Mesendoderm (in vitro differentiated cells): Measurements from ENCODE around the gene GJE1. TPM values are rescaled to one million over a fixed set of nuclear protein-coding genes. Genes with fewer than 3 reads are reported as not detected.
"Not testable (repeated sequence)": the region's sequence is repeated elsewhere in the genome, so short reads cannot be mapped to it uniquely, and the experiment has no call there.

Experiments used
- DNase-seq: peaks from one replicate; pipeline ENCODE4 v3.0.0; 2013
- H2AK5ac ChIP-seq: 2 replicates; pipeline ENCODE4 v1.6.1; 2013; ENCODE audit warnings: low read length, inconsistent platforms
- H2BK120ac ChIP-seq: 2 replicates; pipeline ENCODE4 v1.6.1; 2013; ENCODE audit warnings: low read depth, mild to moderate bottlenecking, low read length, moderate library complexity, mixed read lengths
- H2BK15ac ChIP-seq: replicated peaks from 2 replicates; pipeline ENCODE4 v1.6.1; 2013; ENCODE audit warnings: low read depth, mild to moderate bottlenecking, moderate library complexity
- H2BK5ac ChIP-seq: 2 replicates; pipeline ENCODE4 v1.6.1; 2013; ENCODE audit warnings: low read length, inconsistent platforms
- H3K18ac ChIP-seq: 2 replicates; pipeline ENCODE4 v1.6.1; 2013; ENCODE audit warnings: mild to moderate bottlenecking, low read length, mixed read lengths
- H3K23ac ChIP-seq: one replicate; pipeline ENCODE4 v1.6.1; 2013; ENCODE audit warnings: low read length
- H3K27ac ChIP-seq: 2 replicates; pipeline ENCODE4 v1.5.1; 2013; ENCODE audit warnings: low read depth, mild to moderate bottlenecking, inconsistent platforms, low read length, moderate library complexity
- H3K27me3 ChIP-seq: 2 replicates; pipeline ENCODE4 v1.6.1; 2013; ENCODE audit warnings: low read length, control low read depth, mild to moderate bottlenecking, inconsistent platforms; ENCODE audit not compliant: insufficient read depth, poor library complexity
- H3K36me3 ChIP-seq: 2 replicates; pipeline ENCODE4 v1.6.1; 2013; ENCODE audit warnings: low read length, inconsistent platforms; ENCODE audit not compliant: control insufficient read depth, insufficient read depth
- H3K4ac ChIP-seq: one replicate; pipeline ENCODE4 v1.6.1; 2013; ENCODE audit warnings: low read depth, mild to moderate bottlenecking, low read length, moderate library complexity
- H3K4me1 ChIP-seq: 2 replicates; pipeline ENCODE4 v1.6.1; 2013; ENCODE audit warnings: low read depth, low read length, inconsistent platforms; ENCODE audit not compliant: control insufficient read depth
- H3K4me2 ChIP-seq: 2 replicates; pipeline ENCODE4 v1.6.1; 2013; ENCODE audit warnings: low read length
- H3K4me3 ChIP-seq: 2 replicates; pipeline ENCODE4 v1.5.1; 2013; ENCODE audit warnings: mild to moderate bottlenecking, low read length
- H3K56ac ChIP-seq: one replicate; pipeline ENCODE4 v1.6.1; 2013; ENCODE audit warnings: low read length
- H3K79me1 ChIP-seq: 2 replicates; pipeline ENCODE4 v1.6.1; 2013; ENCODE audit warnings: low read length, inconsistent platforms
- H3K79me2 ChIP-seq: 2 replicates; pipeline ENCODE4 v1.6.1; 2013; ENCODE audit warnings: mild to moderate bottlenecking, low read length; ENCODE audit not compliant: control insufficient read depth, insufficient read depth
- H3K9ac ChIP-seq: 2 replicates; pipeline ENCODE4 v1.6.1; 2013; ENCODE audit warnings: low read length, inconsistent platforms
- H4K5ac ChIP-seq: one replicate; pipeline ENCODE4 v1.6.1; 2013; ENCODE audit warnings: low read length
- H4K8ac ChIP-seq: one replicate; pipeline ENCODE4 v1.6.1; 2013; ENCODE audit warnings: low read depth, mild to moderate bottlenecking, control low read depth, low read length, moderate library complexity
- WGBS: extraction: QIAGEN DNeasy Blood & Tissue Kit; methylation state at CpG from one replicate; pipeline ENCODE4 v1.1.7; 2013; ENCODE audit warnings: low lambda C conversion rate, missing lambda C conversion rate; ENCODE audit not compliant: insufficient coverage; ENCODE audit errors: extremely low coverage; 5-methylcytosine and 5-hydroxymethylcytosine counted together
- polyA plus RNA-seq, 2 experiments: library from polyadenylated mRNA; stranded (reverse); fragments of 200-250 nt; gene quantifications; one replicate each; pipeline ENCODE4 v1.2.3, GENCODE V29; 2013

The GJE1 gene
- polyA plus RNA-seq (2013, experiment 1 of 2) = not detected
- not detected for polyA plus RNA-seq (2013, experiment 2 of 2)

GRCh38 chr6:142132625-142133024 is at the start of gene GJE1:
GJE1 (plus strand) TSS chr6:142132925; CDS start chr6:142133159, 234 bp downstream.
- H4K8ac ChIP-seq = no peak within 1 kb of the TSS
- no CpG with 5 or more reads among the region's 1 CpG for WGBS
- no peaks in the 10 kb centered on the region for H3K4me1 ChIP-seq
- no peak within 1 kb of the TSS for H3K4ac ChIP-seq
- no peak within 1 kb of the TSS for H3K4me2 ChIP-seq
- H3K4me3 ChIP-seq = no peak within 1 kb of the TSS
- no peak within 1 kb of the TSS for H3K18ac ChIP-seq
- H2BK120ac ChIP-seq = no peak within 1 kb of the TSS
- H3K79me2 ChIP-seq = no peaks in the 10 kb centered on the region
- H3K23ac ChIP-seq = no peak within 1 kb of the TSS
- H3K9ac ChIP-seq = no peak within 1 kb of the TSS
- no peaks in the 10 kb centered on the region for H3K36me3 ChIP-seq
- H3K27me3 ChIP-seq = no peaks in the 10 kb centered on the region
- H4K5ac ChIP-seq = no peak within 1 kb of the TSS
- DNase-seq = no peak
- H2BK5ac ChIP-seq = no peak within 1 kb of the TSS
- H3K56ac ChIP-seq = no peak within 1 kb of the TSS
- no peak within 1 kb of the TSS for H3K27ac ChIP-seq
- H2AK5ac ChIP-seq = no peak within 1 kb of the TSS
- H2BK15ac ChIP-seq = no peak within 1 kb of the TSS
- no peaks in the 10 kb centered on the region for H3K79me1 ChIP-seq

- no peaks in the 10 kb centered on the region for H3K79me2 ChIP-seq
- no peak overlapping the region for H2BK15ac ChIP-seq
- no peak overlapping the region for H3K56ac ChIP-seq
- H3K4me1 ChIP-seq = no peaks in the 10 kb centered on the region
- H3K23ac ChIP-seq = no peak overlapping the region
- no peaks in the 10 kb centered on the region for H3K27me3 ChIP-seq
- no peaks in the 10 kb centered on the region for H3K79me1 ChIP-seq
- H3K4ac ChIP-seq = no peak overlapping the region
- H2BK120ac ChIP-seq = no peak overlapping the region
- H3K18ac ChIP-seq = no peak overlapping the region
- no CpG with 5 or more reads among the region's 49 CpGs for WGBS
- H4K5ac ChIP-seq = no peak overlapping the region
- no peak overlapping the region for H3K4me2 ChIP-seq
- H2BK5ac ChIP-seq = no peak overlapping the region
- H4K8ac ChIP-seq = no peak overlapping the region
- no peaks in the 10 kb centered on the region for H3K36me3 ChIP-seq
- no peak overlapping the region for H3K27ac ChIP-seq
- no peak for DNase-seq
- no peak overlapping the region for H2AK5ac ChIP-seq
- no peak overlapping the region for H3K4me3 ChIP-seq
- no peak overlapping the region for H3K9ac ChIP-seq
Measured at GRCh38 chr6:142087950-142088857, 44.5 kb upstream of the GJE1 start.

- Histone ChIP-seq H3K56ac (no peak overlapping the region), H4K5ac (no peak overlapping the region), H4K8ac (no peak overlapping the region), H3K4ac (no peak overlapping the region), H2AK5ac (no peak overlapping the region), H3K18ac (no peak overlapping the region), H2BK15ac (no peak overlapping the region), H3K79me1 (no peaks in the 10 kb centered on the region), H3K23ac (no peak overlapping the region), H2BK120ac (no peak overlapping the region), H3K9ac (no peak overlapping the region), H3K4me3 (no peak overlapping the region), H2BK5ac (no peak overlapping the region), H3K27ac (no peak overlapping the region), H3K27me3 (no peaks in the 10 kb centered on the region), H3K79me2 (no peaks in the 10 kb centered on the region), H3K36me3 (no peaks in the 10 kb centered on the region), H3K4me1 (no peaks in the 10 kb centered on the region), H3K4me2 (no peak overlapping the region)
- WGBS = no CpG with 5 or more reads among the region's 14 CpGs
- DNase-seq = peak; percentile 65
Measured at GRCh38 chr6:142088858-142089216, 43.9 kb upstream of the GJE1 start.

GRCh38 chr6:142104820-142105219 is 27.9 kb upstream of the GJE1 start:
- H2BK5ac ChIP-seq, H4K5ac ChIP-seq, H3K36me3 ChIP-seq, DNase-seq, H2AK5ac ChIP-seq, H3K4me2 ChIP-seq, H2BK120ac ChIP-seq, H3K27ac ChIP-seq, H3K9ac ChIP-seq, H3K4me1 ChIP-seq, H2BK15ac ChIP-seq, H3K4me3 ChIP-seq, H3K79me2 ChIP-seq, H3K56ac ChIP-seq, H3K23ac ChIP-seq, H3K18ac ChIP-seq, H3K79me1 ChIP-seq, H4K8ac ChIP-seq, H3K27me3 ChIP-seq, H3K4ac ChIP-seq: not testable (repeated sequence)
- WGBS = no CpG with 5 or more reads among the region's 5 CpGs

GRCh38 chr6:142110820-142111219 is 21.9 kb upstream of the GJE1 start:
- H3K4me1 ChIP-seq, DNase-seq, H4K8ac ChIP-seq, H3K23ac ChIP-seq, H3K36me3 ChIP-seq, H3K4ac ChIP-seq, H2BK120ac ChIP-seq, H3K79me2 ChIP-seq, H3K79me1 ChIP-seq, H3K56ac ChIP-seq, H4K5ac ChIP-seq, H3K4me3 ChIP-seq, H2BK15ac ChIP-seq, H3K27me3 ChIP-seq, H2AK5ac ChIP-seq, H3K4me2 ChIP-seq, H3K27ac ChIP-seq, H3K18ac ChIP-seq, H2BK5ac ChIP-seq, H3K9ac ChIP-seq: not testable (repeated sequence)
- no CpG with 5 or more reads among the region's 9 CpGs for WGBS
